ENCODE results near the gene ARID4B.

ARID4B gene

DNA sequence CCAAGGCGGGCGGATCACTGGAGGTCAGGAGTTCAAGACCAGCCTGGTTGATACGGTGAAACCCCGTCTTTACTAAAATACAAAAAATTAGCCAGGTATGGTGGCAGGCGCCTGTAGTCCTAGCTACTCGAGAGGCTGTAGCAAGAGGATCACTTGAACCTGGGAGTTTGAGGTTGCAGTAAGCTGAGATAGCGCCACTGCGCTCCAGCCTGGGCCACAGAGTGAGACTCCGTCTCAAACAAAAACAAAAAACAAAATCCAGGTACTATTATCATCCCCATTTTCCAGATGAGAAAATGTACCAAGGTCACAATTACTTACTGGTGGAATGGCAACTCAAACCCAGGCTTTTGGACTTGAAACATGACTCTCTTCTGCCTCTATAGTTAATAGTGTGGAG is 203.9 kb downstream of the ARID4B start:
- Histone ChIP-seq H3K9ac (ENCODE audit: low read length) (no peak overlapping the region), H3K4me3 (ENCODE audit: low read length) (no peak overlapping the region), H3K4me1 (ENCODE audit: control insufficient read depth, insufficient read depth, low read length) (no peaks in the 10 kb centered on the region), H3K27me3 (ENCODE audit: control insufficient read depth, insufficient read depth, low read length) (no peaks in the 10 kb centered on the region), H3K36me3 (ENCODE audit: control insufficient read depth, insufficient read depth, low read length) (no peaks in the 10 kb centered on the region), H3K9me3 (ENCODE audit: control insufficient read depth, low read length) (no peaks in the 10 kb centered on the region)

DNA sequence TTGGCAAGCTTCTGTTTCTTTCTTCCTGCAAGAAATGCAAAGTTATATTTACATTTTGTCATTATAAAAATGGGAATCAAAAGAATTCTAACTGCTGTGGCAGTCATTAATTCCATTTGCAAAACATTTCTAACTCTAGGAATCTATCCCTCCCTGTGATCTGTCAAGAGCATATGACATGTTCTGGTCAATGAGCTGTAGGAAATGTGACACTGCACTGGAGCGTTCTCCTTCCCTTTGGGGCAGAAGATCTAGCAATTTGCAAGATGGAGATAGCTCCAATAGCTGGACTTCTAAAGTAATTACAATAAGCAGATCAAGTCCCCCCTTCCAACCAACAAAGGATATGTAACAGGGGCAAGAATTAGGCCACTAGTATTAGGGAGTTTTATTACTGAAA is 205.6 kb downstream of the ARID4B start:
- H3K9me3 ChIP-seq (ENCODE audit: control insufficient read depth, low read length), result no peaks in the 10 kb centered on the region

More for the DNA sequence above, 205.6 kb downstream of the ARID4B start:
- Histone ChIP-seq H3K27me3 (ENCODE audit: control insufficient read depth, insufficient read depth, low read length) (no peaks in the 10 kb centered on the region), H3K4me1 (ENCODE audit: control insufficient read depth, insufficient read depth, low read length) (no peaks in the 10 kb centered on the region), H3K9ac (ENCODE audit: low read length) (no peak overlapping the region), H3K4me3 (ENCODE audit: low read length) (no peak overlapping the region), H3K36me3 (ENCODE audit: control insufficient read depth, insufficient read depth, low read length) (no peaks in the 10 kb centered on the region)

Data from mucosa of stomach (tissue), 1 donor.